GM18951 (cell line): ENCODE data around the gene ACTG1.

Experiments
- POLR2A ChIP-seq: IDR thresholded peaks from 4 replicates; pipeline ENCODE4 v1.6.1; 2011; ENCODE audit warnings: mild to moderate bottlenecking; ENCODE audit not compliant: insufficient read length, insufficient read depth; ENCODE audit errors: extremely low read depth
- in situ Hi-C: fragments of 300-500 bp; cut with MboI; formaldehyde crosslinking; loops from one replicate; pipeline ENCODE4 v1.12.0; 2022; ENCODE audit warnings: low sequenced_read_pairs, mixed read lengths, inconsistent platforms; ENCODE audit not compliant: unreplicated experiment

Gene ACTG1

GRCh38 chr17:81512562-81513371, at the start of gene ACTG1:
TSS of gene ACTG1 (minus strand) at chr17:81512799. CDS start at chr17:81512354, 445 bp downstream.
- peak; percentile 100 for TF ChIP-seq POLR2A

GRCh38 chr17:81561494-81561885, 48.9 kb upstream of the ACTG1 start:
- TF ChIP-seq POLR2A = no peak
- in situ Hi-C loops = no loop called here

More at GRCh38 chr17:81512562-81513371, at the start of gene ACTG1:
- in situ Hi-C loops = no loop called here

DNA sequence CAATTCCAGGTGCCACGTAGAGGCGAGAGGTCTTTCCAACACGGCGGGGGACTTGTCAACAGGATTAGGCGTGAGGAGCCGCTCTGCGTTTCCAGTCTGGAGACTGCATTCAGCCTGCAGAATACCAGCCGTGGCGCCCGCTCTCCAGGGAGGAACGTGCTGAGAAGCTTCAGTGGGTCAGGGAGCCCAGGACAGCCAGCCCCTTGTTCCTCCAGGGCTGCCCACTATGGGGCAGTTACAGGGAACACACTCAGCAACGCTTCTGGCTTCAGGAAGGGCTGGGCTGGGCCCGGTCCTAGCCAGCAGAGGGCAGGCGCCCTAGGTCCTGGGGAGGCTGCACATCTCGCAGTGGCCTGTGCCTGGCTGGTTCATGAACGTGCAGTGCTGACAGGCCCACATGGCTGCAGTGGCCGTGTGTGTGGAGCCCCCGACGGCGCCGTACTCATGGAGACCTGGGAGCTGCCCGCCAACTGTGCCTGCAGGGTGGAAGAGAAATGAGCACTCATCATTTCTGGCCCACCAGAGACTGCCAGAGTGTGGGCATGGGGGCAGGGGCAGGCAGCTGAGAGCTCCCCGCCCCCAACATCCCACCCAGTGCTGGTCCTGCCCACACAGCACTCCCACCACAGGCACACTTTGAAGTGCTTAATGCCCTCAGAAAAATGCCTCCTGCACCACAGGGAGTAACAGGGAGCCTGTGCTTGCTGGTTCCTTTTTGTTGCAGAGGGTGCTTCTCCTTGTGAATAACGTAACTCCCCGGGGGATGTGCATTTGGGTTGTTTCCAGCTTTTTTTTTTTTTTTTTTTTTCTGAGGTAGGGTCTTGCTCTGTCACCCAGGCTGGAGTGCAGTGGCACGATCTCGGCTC, 46.6 kb upstream of the ACTG1 start:
- in situ Hi-C loops = no loop called here
- TF ChIP-seq POLR2A = peak; percentile 6

- in situ Hi-C loops = no loop called here
- TF ChIP-seq POLR2A = no peak
These were observed 45.5 kb upstream of the ACTG1 start for GRCh38 chr17:81558115-81558468.

DNA sequence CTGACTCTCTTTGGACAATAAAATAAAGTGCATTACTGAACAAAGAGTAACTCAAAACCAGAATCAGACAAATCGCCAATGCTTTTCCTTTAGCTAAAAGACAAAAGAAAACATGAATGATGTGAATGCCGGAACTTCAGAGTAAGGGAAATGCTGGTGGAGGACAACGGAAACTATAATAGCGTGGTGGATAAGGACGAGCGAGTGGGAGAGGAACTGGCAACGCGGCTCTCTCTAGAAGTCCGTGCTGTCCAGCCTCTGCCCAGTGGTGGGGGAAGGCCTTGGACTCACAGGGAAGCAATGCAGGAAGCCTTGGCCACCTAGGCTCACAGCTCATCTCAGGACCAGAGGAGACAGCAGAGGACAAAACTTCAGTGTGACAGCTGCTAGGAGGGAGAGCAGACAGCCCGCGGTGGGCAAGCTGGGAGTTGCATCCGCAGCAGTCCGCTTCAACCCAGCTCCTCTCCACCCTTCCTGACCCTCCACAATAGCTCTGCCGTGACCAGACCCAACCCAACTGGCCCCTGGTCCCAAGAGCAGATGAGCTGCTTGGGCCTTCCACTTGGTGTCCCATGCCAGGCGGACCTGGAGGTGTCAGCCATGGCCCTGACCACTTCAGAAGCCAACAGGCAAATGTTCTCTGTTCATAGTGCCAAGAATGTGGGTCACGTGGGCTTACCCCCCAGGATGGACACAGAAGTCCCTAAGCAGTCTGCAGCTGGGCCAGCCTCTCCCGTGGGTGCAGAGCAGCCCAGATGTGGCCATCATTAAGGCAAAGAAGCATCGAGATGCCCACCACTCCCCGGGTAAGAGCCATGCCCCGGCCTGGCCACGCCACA, 44.9 kb upstream of the ACTG1 start:
- peak; percentile 26 for TF ChIP-seq POLR2A
- in situ Hi-C loops = no loop called here

GRCh38 chr17:81556863-81557262, 44.3 kb upstream of the ACTG1 start:
- no peak for TF ChIP-seq POLR2A
- in situ Hi-C loops = no loop called here

DNA sequence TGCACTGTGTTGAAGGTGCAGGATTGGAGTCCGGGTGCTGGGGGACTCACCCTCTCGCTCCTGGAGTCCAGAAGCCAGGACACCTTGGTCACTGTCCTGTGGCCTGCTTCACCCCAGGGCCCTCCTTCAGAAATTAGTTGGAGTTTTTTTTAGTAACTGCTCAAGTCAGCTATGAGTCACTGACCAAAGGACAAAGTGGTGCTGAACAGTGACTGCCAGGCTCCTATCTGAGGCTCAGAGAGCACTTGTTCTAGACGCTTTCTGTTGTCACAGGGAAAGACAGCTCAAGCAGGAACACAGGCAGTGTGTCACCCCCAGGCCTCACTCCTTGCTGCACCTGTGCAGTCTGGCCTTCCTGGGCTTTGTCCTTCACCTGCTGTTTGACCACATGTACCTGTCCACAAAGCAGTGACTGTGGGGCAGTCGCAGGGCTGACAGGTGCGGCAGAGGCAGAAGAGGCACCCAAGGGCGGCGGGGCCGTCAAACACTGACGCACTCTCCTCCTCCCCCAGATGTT, 43.6 kb upstream of the ACTG1 start:
- TF ChIP-seq POLR2A = no peak
- in situ Hi-C loops = no loop called here

- TF ChIP-seq POLR2A = no peak
- in situ Hi-C loops = no loop called here
These were observed 41.1 kb upstream of the ACTG1 start for GRCh38 chr17:81553616-81554181.

GRCh38 chr17:81553018-81553615, 40.5 kb upstream of the ACTG1 start:
- in situ Hi-C loops = no loop called here
- TF ChIP-seq POLR2A = peak; percentile 59

DNA sequence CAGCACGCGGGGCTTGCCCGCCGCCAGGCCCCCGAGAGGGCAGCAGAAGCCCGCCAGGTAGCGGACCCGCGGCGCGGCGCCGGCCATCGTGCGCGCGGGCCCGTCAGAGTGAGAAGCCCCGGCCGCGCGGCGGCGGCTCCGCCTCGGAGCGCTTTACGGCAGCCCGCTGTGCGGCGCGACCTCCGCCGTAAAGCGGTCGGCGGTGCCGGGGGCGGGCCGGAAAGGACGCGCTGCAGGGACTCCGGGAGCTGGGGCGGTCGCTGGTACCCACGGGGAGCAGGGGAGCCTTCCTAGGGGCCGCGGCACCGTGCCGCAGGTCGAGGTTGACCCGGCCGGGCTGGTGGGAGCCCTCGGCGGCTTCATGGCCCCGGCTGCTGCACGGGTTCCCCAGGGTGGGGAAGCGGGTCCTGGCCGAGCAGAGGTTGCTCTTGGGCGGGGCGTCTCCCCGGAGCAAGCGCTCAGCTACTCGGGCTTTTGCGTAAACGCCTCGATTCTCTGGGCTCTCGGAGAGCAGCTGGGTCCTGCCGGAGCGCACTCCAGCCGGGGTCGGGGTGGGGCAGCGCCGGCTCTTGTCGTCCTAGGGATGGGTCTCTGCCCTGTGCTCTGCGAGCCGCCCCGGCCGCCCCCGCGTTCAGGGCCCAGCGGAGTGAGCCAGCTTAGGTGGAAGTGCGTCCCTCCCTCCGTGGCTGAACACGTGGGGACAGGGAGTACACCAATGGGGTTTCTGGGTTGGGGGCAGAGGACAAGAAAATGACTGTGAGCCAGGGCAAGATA, 39.8 kb upstream of the ACTG1 start, which contains the start of gene FAAP100:
FAAP100 (minus strand) TSS at position 110 of the 774 bp plus-strand sequence; CDS start at position 87, 23 bp downstream.
- in situ Hi-C loops = no loop called here

More for the DNA sequence above, 39.8 kb upstream of the ACTG1 start, which contains the start of gene FAAP100:
- peak; percentile 92 for TF ChIP-seq POLR2A
